K562 (cell line): ENCODE data around the gene CCT5. TPM values are rescaled to one million over a fixed set of nuclear protein-coding genes. Genes with fewer than 3 reads are reported as not detected.

ENCODE experiments used
- ATAC-seq: fragments of 200-7000 bp; cut with Tn5 transposase; 3 replicates; pipeline ENCODE4 v1.9.1; 2020; ENCODE audit warnings: moderate library complexity
- BruUV-seq: library from RNA; stranded (reverse); fragments of 400-500 nt; replicated peaks from 2 replicates; lab custom pipeline; 2021; lab: Mats Ljungman, UMichigan
- CTCF ChIA-PET: fragments of 300-600 bp; formaldehyde crosslinking; extraction: SDS; loops from one replicate; lab custom pipeline; 2021; ENCODE audit warnings: low intra/inter-chr PET ratio; lab: Yijun Ruan, JAX
- POLR2A ChIA-PET: fragments of 300-600, 350-650 bp; sonication (Branson Sonifier 250); formaldehyde crosslinking; extraction: SDS; loops from one replicate; lab custom pipeline; 2021; ENCODE audit warnings: antibody characterized with exemption, inconsistent platforms; lab: Yijun Ruan, JAX
- DNase-seq, 4 experiments: peaks; one replicate each; pipeline versions ENCODE4 v3.0.0 to v3.0.0-alpha.2; 2011 to 2018; ENCODE audit warnings: low spot score in 3 of 4, mixed read lengths in 3 of 4; ENCODE audit errors: extremely low read depth in 1 of 4
- FAIRE-seq: peaks from 2 replicates; lab custom pipeline; 2011; peaks lifted over from hg19 to GRCh38; lab: Jason Lieb, UNC
- H2AFZ ChIP-seq: 2 replicates; pipeline ENCODE4 v1.6.0; 2011; ENCODE audit warnings: low read depth, low read length, control low read depth, inconsistent platforms
- H3K27ac ChIP-seq: fragments of 200-600 bp; 3 replicates; pipeline ENCODE4 v1.8.0; 2011; ENCODE audit warnings: low read depth, mild to moderate bottlenecking, control low read depth, inconsistent platforms, low read length, moderate library complexity, mixed read lengths; ENCODE audit errors: extremely low read depth
- H3K27me3 ChIP-seq, 2 experiments: fragments of 300-600 bp in 1 of 2; 2 replicates in 1 of 2; 3 replicates in 1 of 2; pipeline versions ENCODE4 v1.6.0 to v1.8.0; 2011; ENCODE audit warnings: inconsistent platforms in 2 of 2, low read length in 2 of 2, mild to moderate bottlenecking in 1 of 2, mixed read lengths in 1 of 2, moderate library complexity in 1 of 2; ENCODE audit not compliant: control insufficient read depth in 2 of 2, insufficient read depth in 2 of 2
- H3K36me3 ChIP-seq: fragments of 300-600 bp; 3 replicates; pipeline ENCODE4 v1.8.0; 2011; ENCODE audit warnings: mild to moderate bottlenecking, low read length, inconsistent platforms; ENCODE audit not compliant: control insufficient read depth, insufficient read depth
- H3K4me1 ChIP-seq, 2 experiments: fragments of 200-600 bp in 1 of 2; replicated peaks in 1 of 2; 2 replicates in 1 of 2; 3 replicates in 1 of 2; pipeline versions ENCODE4 v1.5.1 to v1.8.0; 2011; ENCODE audit warnings: inconsistent platforms in 2 of 2, low read length in 2 of 2, mild to moderate bottlenecking in 1 of 2, mixed read lengths in 1 of 2, moderate library complexity in 1 of 2; ENCODE audit not compliant: control insufficient read depth in 2 of 2, insufficient read depth in 2 of 2
- H3K4me2 ChIP-seq: 2 replicates; pipeline ENCODE4 v1.6.1; 2011; ENCODE audit warnings: low read length, control low read depth, inconsistent platforms, mixed read lengths; ENCODE audit not compliant: insufficient read depth
- H3K4me3 ChIP-seq: fragments of 200-600 bp; sonication (generic), shearing (Covaris generic); 2 replicates; pipeline ENCODE4 v1.5.1; 2016; ENCODE audit warnings: control low read depth, inconsistent platforms
- H3K79me2 ChIP-seq: fragments of 200-600 bp; 3 replicates; pipeline ENCODE4 v1.8.0; 2011; ENCODE audit warnings: low read length, inconsistent platforms; ENCODE audit not compliant: control insufficient read depth, insufficient read depth
- H3K9ac ChIP-seq, 2 experiments: 2 replicates each; pipeline versions ENCODE4 v1.6.0 to v1.6.1; 2011; ENCODE audit warnings: low read depth in 2 of 2, low read length in 2 of 2, control low read depth in 1 of 2, inconsistent platforms in 1 of 2, mild to moderate bottlenecking in 1 of 2, mixed read lengths in 1 of 2; ENCODE audit not compliant: insufficient read depth in 1 of 2
- H3K9me1 ChIP-seq: one replicate; pipeline ENCODE4 v1.6.0; 2011; ENCODE audit warnings: inconsistent platforms, mild to moderate bottlenecking, low read length, moderate library complexity; ENCODE audit not compliant: control insufficient read depth, insufficient read depth
- H3K9me3 ChIP-seq: replicated peaks from 2 replicates; pipeline ENCODE4 v1.5.1; 2011; ENCODE audit warnings: low read depth, low read length, inconsistent platforms; ENCODE audit not compliant: control insufficient read depth, insufficient read depth
- H4K20me1 ChIP-seq: replicated peaks from 2 replicates; pipeline ENCODE4 v1.6.1; 2011; ENCODE audit warnings: low read length, inconsistent platforms, mixed read lengths; ENCODE audit not compliant: control insufficient read depth, insufficient read depth
- ARHGAP35 ChIP-seq: fragments of 450-650 bp; IDR thresholded peaks from 2 replicates; pipeline ENCODE4 v1.6.1; 2018; ENCODE audit not compliant: partially characterized antibody
- CHD1 ChIP-seq: fragments of 200-600 bp; sonication (generic); IDR thresholded peaks from one replicate; pipeline ENCODE4 v1.6.1; 2012; ENCODE audit warnings: mild to moderate bottlenecking, moderate library complexity, low read length, inconsistent platforms
- EWSR1 ChIP-seq: fragments of 450-650 bp; IDR thresholded peaks from 2 replicates; pipeline ENCODE4 v1.6.1; 2018; ENCODE audit warnings: borderline replicate concordance, mild to moderate bottlenecking, low read depth, moderate library complexity; ENCODE audit not compliant: partially characterized antibody
- MBD2 ChIP-seq: sonication (generic); IDR thresholded peaks from 2 replicates; pipeline ENCODE4 v1.6.1; 2016; ENCODE audit warnings: low read depth, borderline replicate concordance
- MLX ChIP-seq, 2 experiments: fragments of 450-650 bp in 1 of 2; sonication (generic) in 1 of 2; formaldehyde crosslinking; conservative IDR thresholded peaks; 2 replicates each; pipeline versions ENCODE4 v1.4.0 to v1.8.1; 2020 to 2022; ENCODE audit warnings: mild to moderate bottlenecking in 1 of 2, missing genetic modification reagents in 1 of 2
- OTX1 ChIP-seq: fragments of 450-650 bp; formaldehyde crosslinking; IDR thresholded peaks from 2 replicates; pipeline ENCODE4 v1.4.0; 2022; ENCODE audit warnings: mild to moderate bottlenecking
- POLR2A ChIP-seq: fragments of 450-650 bp; conservative IDR thresholded peaks from 2 replicates; pipeline ENCODE4 v1.6.1; 2016
- POLR2AphosphoS5 ChIP-seq: IDR thresholded peaks from 2 replicates; pipeline ENCODE4 v1.6.1; 2011; ENCODE audit warnings: mild to moderate bottlenecking, low read depth, low read length, moderate library complexity; ENCODE audit not compliant: control insufficient read depth, insufficient read depth
- SIN3A ChIP-seq, 2 experiments: fragments of 150-350 bp in 1 of 2; IDR thresholded peaks; 2 replicates each; pipeline ENCODE4 v1.6.1; 2011 to 2016; ENCODE audit warnings: borderline replicate concordance in 2 of 2, low read depth in 2 of 2, low read length in 2 of 2, mild to moderate bottlenecking in 2 of 2, moderate library complexity in 2 of 2; ENCODE audit not compliant: control insufficient read depth in 1 of 2
- SMARCA5 ChIP-seq: fragments of 450-650 bp; IDR thresholded peaks from 2 replicates; pipeline ENCODE4 v1.6.1; 2016
- STAG1 ChIP-seq: sonication (generic); formaldehyde crosslinking; IDR thresholded peaks from 2 replicates; pipeline ENCODE4 v1.5.0; 2020; ENCODE audit warnings: missing genetic modification reagents, borderline replicate concordance
- SUPT5H ChIP-seq: fragments of 450-650 bp; IDR thresholded peaks from 2 replicates; pipeline ENCODE4 v1.6.1; 2016
- TRIM25 ChIP-seq: fragments of 450-650 bp; IDR thresholded peaks from 2 replicates; pipeline ENCODE4 v1.7.0; 2016; ENCODE audit warnings: borderline replicate concordance
- ZBTB17 ChIP-seq: fragments of 450-650 bp; formaldehyde crosslinking; IDR thresholded peaks from 2 replicates; pipeline ENCODE4 v1.4.0; 2020; ENCODE audit warnings: mild to moderate bottlenecking
- ZFP91 ChIP-seq: sonication (generic); formaldehyde crosslinking; IDR thresholded peaks from 2 replicates; pipeline ENCODE4 v1.8.0; 2022; ENCODE audit warnings: mild to moderate bottlenecking, missing genetic modification reagents
- ZSCAN32 ChIP-seq: fragments of 450-650 bp; formaldehyde crosslinking; IDR thresholded peaks from 2 replicates; pipeline ENCODE4 v1.4.0; 2020; ENCODE audit warnings: mild to moderate bottlenecking, moderate library complexity
- WGBS: fragments of 100-300 bp; shearing (Covaris generic); methylation state at CpG from one replicate; pipeline ENCODE4 v1.1.6; 2016; ENCODE audit warnings: low coverage, mixed read lengths; ENCODE audit not compliant: insufficient coverage; ENCODE audit errors: missing lambda C conversion rate; 5-methylcytosine and 5-hydroxymethylcytosine counted together
- in situ Hi-C: fragments of 300-500 bp; cut with MboI; formaldehyde crosslinking; loops from 4 replicates; pipeline ENCODE4 v1.15.0; 2018; ENCODE audit warnings: inconsistent platforms, mixed read lengths
- intact Hi-C: fragments of 100-400 bp; cut with micrococcal nuclease; formaldehyde crosslinking; loops from 2 replicates; pipeline ENCODE4 v1.14.2; 2022
- polyA plus RNA-seq, 8 experiments: library from polyadenylated mRNA; depleted of rRNA in 4 of 8; stranded (reverse) in 5 of 8; unstranded in 3 of 8; fragments of >200 nt; fragmentation: Nextera tagmentation in 2 of 8; fragmentation: Illumina TruSeq in 1 of 8; extraction: Ambion mirVana in 2 of 8; extraction: Trizol in 1 of 8; gene quantifications; 2 replicates each; pipeline versions ENCODE4 v1.2.1 to v1.2.3, GENCODE V29; 2011 to 2014; ENCODE audit warnings: inconsistent platforms in 1 of 8, missing spikeins in 1 of 8
- total RNA-seq, 7 experiments: library from RNA; depleted of rRNA in 6 of 7; stranded (reverse); fragments of >200 nt in 6 of 7; fragmentation: Illumina TruSeq in 2 of 7; extraction: Trizol in 2 of 7; gene quantifications; 2 replicates each; pipeline versions ENCODE4 v1.2.1 to v1.2.3, GENCODE V29; 2011 to 2021; ENCODE audit warnings: low replicate concordance in 1 of 7

CCT5 gene
- total and polyA plus RNA-seq, 9 of the 15 experiments (the other 6 are each of a cell fraction or from before 2014, with no cell fraction given): 782 to 1,606 (median 1,153) TPM

- no peak for TF ChIP-seq MLX (CRISPR knock-in tag; conservative IDR thresholded peaks at IDR 0.05)
- no peak for TF ChIP-seq STAG1
- TF ChIP-seq ARHGAP35: no peak
These were observed 14.5 kb downstream of the CCT5 start (continued) for GRCh38 chr5:10264604-10265003.

GRCh38 chr5:10265245-10266109, 15.4 kb downstream of the CCT5 start:
- in situ Hi-C loops (no loop called here), intact Hi-C loops (loop anchor here (5.0 kb wide), 1 partner anchor 172 kb away; no protein-coding TSS in a partner anchor)
- no peak for DNase-seq
- Histone ChIP-seq H3K4me3 (no peak overlapping the region), H3K27ac (no peak overlapping the region), H3K9me3 (no peaks in the 10 kb centered on the region), H3K79me2 (peaks cover 4% of the 10 kb centered on the region; the same call in 1 of the 3 replicates), H3K36me3 (peaks cover 60% of the 10 kb centered on the region), H3K9me1 (peaks cover 4% of the 10 kb centered on the region), H3K4me2 (no peak overlapping the region), H3K27me3 (no peaks in the 10 kb centered on the region), H4K20me1 (peaks cover 13% of the 10 kb centered on the region; the same call in 1 of the 2 replicates), H3K9ac (no peak overlapping the region), H3K4me1 (peaks cover 0 to 17% of the 10 kb centered on the region in 2 experiments; a peak in 3 of 5 replicates), H2AFZ (no peak overlapping the region)
- BruUV-seq: no TSS peak
- no peak for FAIRE-seq
- CTCF ChIA-PET: no interaction called here
- peak; percentile 62 for ATAC-seq
- 56% methylated on average over 6 of the region's 6 CpGs for WGBS
- POLR2A ChIA-PET: interaction anchor here (0.7 to 7.9 kb wide), 7 partner anchors 8 to 93 kb away, joined by 3 to 72 read pairs (median 4); partner anchors contain the start of genes ATPSCKMT, CCT5 and MARCHF6
- peak in 1 of 2 experiments; percentile 70; a peak in 2 of 4 replicates for TF ChIP-seq SIN3A (IDR thresholded peaks at IDR 0.05; ENCODE audit: borderline replicate concordance in 2 of 2, control insufficient read depth in 1 of 2, low read depth in 2 of 2, low read length in 2 of 2)
- 0 out of 2 replicates have a peak, but pooled peaks have one; percentile 21 for TF ChIP-seq MBD2
- TF ChIP-seq CHD1: no peak
- TF ChIP-seq EWSR1: peak; percentile 89
- TF ChIP-seq ZFP91 (CRISPR knock-in tag): no peak
- 0 out of 2 replicates have a peak, but pooled peaks have one; percentile 4 for TF ChIP-seq OTX1 (CRISPR knock-in tag)
- no peak for TF ChIP-seq SMARCA5
- TF ChIP-seq POLR2A: peak; percentile 80
- TF ChIP-seq ZSCAN32: peak; percentile 18; the same call in 1 of the 2 replicates
- 0 out of 2 replicates have a peak, but pooled peaks have one; percentile 31 for TF ChIP-seq ZBTB17 (CRISPR knock-in tag)
- TF ChIP-seq TRIM25: no peak
- TF ChIP-seq POLR2AphosphoS5: peak; percentile 70
- TF ChIP-seq SUPT5H: peak; percentile 83
